Activated CD8-positive, alpha-beta memory T cell treated with anti-CD3 and anti-CD28 coated beads for 4 hours (primary cell): ENCODE results near the gene ERAL1.
"Not testable (repeated sequence)": the region's sequence is repeated elsewhere in the genome, so short reads cannot be mapped to it uniquely, and the experiment has no call there.

Source experiments
- DNase-seq, 2 donors: peaks; one replicate each; pipeline ENCODE4 v3.0.0-alpha.2; 2020; ENCODE audit warnings: low read depth in 2 of 2

ERAL1 gene

GRCh38 chr17:28899212-28899815 lies 44.5 kb downstream of the ERAL1 start:
- DNase-seq, result no peak

DNA sequence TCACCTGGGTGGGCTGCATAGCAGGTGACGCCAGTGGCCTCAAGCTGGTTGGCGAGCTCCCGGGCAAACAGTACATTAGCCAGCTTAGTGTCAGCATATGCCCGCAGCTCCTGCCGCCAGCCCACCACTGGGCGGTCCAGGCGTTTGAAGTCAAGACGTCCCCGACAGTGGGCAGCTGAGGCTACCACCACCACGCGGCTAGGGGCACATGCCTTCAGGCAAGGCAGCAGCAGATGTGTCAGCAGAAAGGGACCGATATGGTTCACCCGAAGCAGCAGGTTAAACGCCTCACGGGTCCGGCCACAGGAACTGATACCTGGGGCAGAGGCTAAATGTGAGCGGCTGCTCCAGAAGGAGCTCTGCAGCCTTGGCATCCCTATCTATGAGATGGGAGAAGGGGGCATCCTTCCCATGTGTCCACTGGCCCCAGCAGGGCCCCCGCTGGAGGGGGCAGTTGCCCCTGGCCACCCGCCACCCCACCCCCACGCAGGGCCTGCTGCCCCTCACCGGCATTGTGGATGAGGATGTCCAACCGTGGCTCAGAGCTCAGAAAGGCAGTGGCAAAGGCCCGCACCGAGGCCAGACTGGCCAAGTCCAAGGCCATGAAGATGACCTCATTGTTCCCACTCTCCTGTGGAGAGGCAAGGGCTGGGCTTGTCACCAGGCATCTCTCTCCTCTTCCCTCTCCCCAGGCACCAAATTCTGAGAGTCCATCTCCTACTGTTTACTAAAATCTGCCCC lies 46.3 kb downstream of the ERAL1 start:
- DNase-seq, result no peak

- DNase-seq, result peak in 1 of 2 donors; percentile 18
Observed at GRCh38 chr17:28901866-28902818, 47.3 kb downstream of the ERAL1 start.

GRCh38 chr17:28902819-28903545 lies 48.2 kb downstream of the ERAL1 start, which contains the start of gene DHRS13:
TSS of gene DHRS13 (minus strand) at chr17:28903079. CDS start at chr17:28902944, 135 bp downstream.
- DNase-seq, result peak; percentile 84

DNA sequence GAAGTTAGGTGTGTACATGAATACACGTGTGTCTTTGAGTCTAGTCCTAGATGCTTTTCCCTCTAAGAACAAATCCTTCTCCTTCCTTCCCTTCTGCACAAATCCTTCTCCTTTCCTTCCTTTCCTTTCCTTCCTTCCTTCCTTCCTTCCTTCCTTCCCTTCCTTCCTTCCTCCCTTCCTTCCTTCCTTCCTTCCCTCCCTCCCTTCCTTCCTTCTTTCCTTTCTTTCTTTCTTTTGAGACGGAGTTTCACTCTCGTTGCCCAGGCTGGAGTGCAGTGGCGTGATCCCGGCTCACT lies 48.7 kb downstream of the ERAL1 start:
- not testable (repeated sequence) for DNase-seq

DNA sequence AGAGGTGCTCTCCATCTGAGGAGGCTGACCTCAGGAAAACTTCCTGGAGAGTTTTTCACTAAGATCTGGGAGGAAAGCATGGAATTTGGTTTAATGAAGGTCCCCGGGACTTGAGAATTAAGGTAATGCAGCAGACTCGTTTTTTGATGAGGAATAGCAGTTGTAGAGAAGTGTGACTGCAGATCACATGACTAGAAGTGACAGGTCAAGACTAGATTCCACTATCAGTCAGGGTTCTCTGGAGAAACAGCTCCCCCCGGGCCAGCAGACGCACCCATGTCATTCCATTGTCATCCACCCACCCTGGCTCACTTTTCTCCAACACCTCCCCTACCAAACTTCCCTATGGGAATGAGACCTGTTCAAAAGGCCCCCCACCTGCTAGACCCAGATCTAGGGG lies 50.0 kb downstream of the ERAL1 start:
- DNase-seq, result no peak

DNA sequence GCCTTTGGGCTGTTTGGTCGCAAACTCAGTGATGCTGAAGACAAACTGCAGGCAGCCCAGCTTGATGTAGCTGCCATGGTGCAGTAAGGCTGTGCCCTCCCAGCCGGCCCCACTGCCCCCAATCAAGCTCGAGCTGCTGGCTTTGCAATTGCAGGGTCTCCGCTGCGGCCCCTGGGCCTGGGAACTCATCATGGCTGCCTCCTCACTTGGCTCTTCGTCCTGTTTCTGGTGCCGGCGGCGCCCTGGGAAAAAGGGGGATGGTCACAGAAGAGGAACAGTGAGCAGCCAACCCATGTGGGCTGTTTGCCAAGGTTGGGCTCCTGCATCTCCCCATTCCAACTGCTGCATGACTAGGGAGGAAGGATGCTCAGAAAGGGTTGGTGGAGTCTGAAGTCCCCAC lies 51.5 kb downstream of the ERAL1 start:
- DNase-seq, result no peak

GRCh38 chr17:28906706-28907438 lies 52.1 kb downstream of the ERAL1 start:
- no peak for DNase-seq

DNA sequence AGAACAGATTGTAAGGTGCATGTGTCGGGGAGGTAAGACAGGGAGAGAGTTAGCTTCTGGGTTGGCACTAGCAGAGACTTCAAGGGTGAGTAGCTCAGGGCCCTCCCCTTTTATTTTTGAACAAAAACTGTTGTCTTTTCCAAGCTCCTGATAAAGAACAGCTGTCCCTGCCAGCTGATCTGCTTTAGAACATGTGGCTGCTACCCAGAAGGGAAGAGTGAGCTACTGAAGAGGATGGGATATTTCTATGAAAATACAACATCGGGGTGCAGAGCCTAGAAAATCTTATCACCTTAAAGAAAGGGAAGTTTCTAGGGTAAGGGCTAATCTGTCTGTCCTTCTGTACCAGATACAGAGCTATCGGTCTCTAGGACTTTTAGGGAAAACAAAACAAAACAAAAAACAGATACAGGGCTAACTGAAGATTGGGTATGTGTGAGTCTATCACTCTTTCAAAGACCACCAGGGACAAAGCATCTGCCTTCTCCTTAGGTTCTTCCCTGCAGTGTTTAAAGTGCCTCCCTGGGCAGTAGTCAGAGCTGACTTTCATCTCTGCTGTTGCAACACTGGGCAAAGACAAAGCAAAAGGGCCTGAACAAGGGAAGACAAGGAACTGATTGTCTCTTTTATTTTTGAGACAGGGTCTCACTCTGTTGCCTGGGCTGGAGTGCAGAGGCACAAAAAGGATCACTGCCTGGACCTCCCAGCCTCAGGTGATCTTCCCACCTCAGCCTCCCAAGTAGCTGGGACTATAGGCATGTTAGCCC lies 53.1 kb downstream of the ERAL1 start:
- DNase-seq, result no peak

GRCh38 chr17:28908640-28909167 lies 53.9 kb downstream of the ERAL1 start:
- DNase-seq, result no peak

GRCh38 chr17:28910534-28910933 lies 55.7 kb downstream of the ERAL1 start:
- no peak for DNase-seq
